ENCODE results near the gene ELK3.

Gene ELK3

GRCh38 chr12:96189781-96190180 is 4.4 kb upstream of the ELK3 start:
- DNase-seq (ENCODE audit: low spot score), result no peak

GRCh38 chr12:96190413-96191108 is 3.6 kb upstream of the ELK3 start:
- no peak for DNase-seq (ENCODE audit: low spot score)

GRCh38 chr12:96192926-96193573 is 1.1 kb upstream of the ELK3 start:
- DNase-seq (ENCODE audit: low spot score), result no peak

GRCh38 chr12:96194576-96194889 is 358 bp downstream of the ELK3 start:
- no peak for DNase-seq (ENCODE audit: low spot score)

- peak; percentile 56 for DNase-seq (ENCODE audit: low spot score)
Measured at GRCh38 chr12:96194971-96195844, 1.0 kb downstream of the ELK3 start.

GRCh38 chr12:96195845-96196451 is 1.8 kb downstream of the ELK3 start:
- no peak for DNase-seq (ENCODE audit: low spot score)

- no peak for DNase-seq (ENCODE audit: low spot score)
Measured at GRCh38 chr12:96196781-96197180, 2.6 kb downstream of the ELK3 start.

GRCh38 chr12:96197503-96198272 is 3.5 kb downstream of the ELK3 start:
- no peak for DNase-seq (ENCODE audit: low spot score)

- DNase-seq (ENCODE audit: low spot score), result no peak
Measured at GRCh38 chr12:96198965-96199364, 4.8 kb downstream of the ELK3 start.

GRCh38 chr12:96199464-96199863 is 5.3 kb downstream of the ELK3 start:
- DNase-seq (ENCODE audit: low spot score), result no peak

- no peak for DNase-seq (ENCODE audit: low spot score)
Measured at GRCh38 chr12:96201272-96202227, 7.4 kb downstream of the ELK3 start.

GRCh38 chr12:96204381-96204780 is 10.2 kb downstream of the ELK3 start:
- no peak for DNase-seq (ENCODE audit: low spot score)

GRCh38 chr12:96205908-96206307 is 11.7 kb downstream of the ELK3 start:
- no peak for DNase-seq (ENCODE audit: low spot score)

GRCh38 chr12:96206936-96207662 is 12.9 kb downstream of the ELK3 start:
- DNase-seq (ENCODE audit: low spot score), result no peak

GRCh38 chr12:96208346-96208745 is 14.2 kb downstream of the ELK3 start:
- no peak for DNase-seq (ENCODE audit: low spot score)

- peak; percentile 89 for DNase-seq (ENCODE audit: low spot score)
Measured at GRCh38 chr12:96208801-96209549, 14.8 kb downstream of the ELK3 start.

GRCh38 chr12:96210376-96211055 is 16.3 kb downstream of the ELK3 start:
- DNase-seq (ENCODE audit: low spot score), result no peak

GRCh38 chr12:96211988-96212387 is 17.8 kb downstream of the ELK3 start:
- no peak for DNase-seq (ENCODE audit: low spot score)
